ENCODE measurements around the gene SRD5A1.

- TF ChIP-seq CTCF (conservative IDR thresholded peaks at IDR 0.05) (no peak), EZH2 (IDR thresholded peaks at IDR 0.05; ENCODE audit: low read depth) (no peak)
These were observed 88.8 kb downstream of the SRD5A1 start for GRCh38 chr5:6722015-6722414.
